Stimulated activated CD8-positive, alpha-beta memory T cell treated with anti-CD3 and anti-CD28 coated beads, Interleukin-2, amount 100 ng/mL, for 48 hours (primary cell): Measurements from ENCODE around the gene ABCF2.

Source experiments
- DNase-seq, 2 donors: peaks; one replicate each; pipeline ENCODE4 v3.0.0-alpha.2; 2020; ENCODE audit warnings: low read depth in 2 of 2

Gene ABCF2

DNA sequence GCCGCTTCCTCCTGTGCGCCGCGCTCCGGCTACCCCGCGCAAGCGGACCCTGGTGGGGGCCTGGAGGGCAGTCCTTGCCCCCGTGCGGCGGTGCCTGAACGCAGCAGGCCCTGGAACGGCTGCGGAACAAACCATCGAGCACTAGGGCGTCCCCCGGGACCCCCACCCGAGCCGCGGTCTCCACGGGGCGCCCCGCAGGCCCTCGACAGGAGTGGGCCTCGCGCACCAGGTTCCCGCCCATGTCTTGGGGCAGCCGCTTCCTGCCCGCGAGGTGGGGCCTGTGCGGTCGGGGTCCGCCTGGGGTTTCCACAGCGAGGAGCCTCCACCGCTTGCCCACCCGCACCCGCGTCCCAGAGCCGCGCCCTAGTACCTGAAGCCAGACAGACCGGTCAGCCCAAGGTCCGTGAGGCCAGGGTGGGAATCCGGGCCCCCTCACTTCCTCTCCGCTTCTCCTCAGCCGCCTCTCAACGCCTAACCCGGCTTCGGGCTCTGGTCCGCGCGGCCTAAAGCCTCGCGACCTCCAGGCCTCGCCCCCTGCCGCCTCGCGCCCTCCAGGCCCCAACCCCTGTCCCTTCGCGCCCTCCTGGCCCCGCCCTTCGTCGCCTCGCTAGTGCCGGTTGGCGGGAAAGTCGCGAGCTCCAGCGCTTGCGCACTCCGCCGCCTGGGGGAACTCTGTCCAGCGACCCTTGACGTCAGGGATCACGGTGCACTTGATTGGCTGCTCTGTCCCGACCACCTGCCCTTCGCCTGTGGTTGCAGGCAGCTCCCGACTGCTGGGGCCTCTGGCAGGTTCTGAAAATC is 52.6 kb downstream of the ABCF2 start:
- DNase-seq, result peak in 1 of 2 donors; percentile 17

- DNase-seq, result no peak
Measured at GRCh38 chr7:151173386-151174245, 53.4 kb downstream of the ABCF2 start.

GRCh38 chr7:151172273-151173141 is 54.5 kb downstream of the ABCF2 start:
- peak; percentile 72 for DNase-seq

- DNase-seq, result no peak
Measured at GRCh38 chr7:151168787-151169162, 58.2 kb downstream of the ABCF2 start.

GRCh38 chr7:151168003-151168786 is 58.8 kb downstream of the ABCF2 start:
- peak; percentile 55 to 67 for DNase-seq

GRCh38 chr7:151167197-151167961 is 59.6 kb downstream of the ABCF2 start, which contains the start of gene GBX1:
GBX1 (minus strand) TSS chr7:151167694; CDS start chr7:151167548, 146 bp downstream.
- no peak for DNase-seq

- DNase-seq, result no peak
Measured at GRCh38 chr7:151166629-151167196, 60.3 kb downstream of the ABCF2 start.
